ENCODE measurements around the gene NNMT.

NNMT gene

DNA sequence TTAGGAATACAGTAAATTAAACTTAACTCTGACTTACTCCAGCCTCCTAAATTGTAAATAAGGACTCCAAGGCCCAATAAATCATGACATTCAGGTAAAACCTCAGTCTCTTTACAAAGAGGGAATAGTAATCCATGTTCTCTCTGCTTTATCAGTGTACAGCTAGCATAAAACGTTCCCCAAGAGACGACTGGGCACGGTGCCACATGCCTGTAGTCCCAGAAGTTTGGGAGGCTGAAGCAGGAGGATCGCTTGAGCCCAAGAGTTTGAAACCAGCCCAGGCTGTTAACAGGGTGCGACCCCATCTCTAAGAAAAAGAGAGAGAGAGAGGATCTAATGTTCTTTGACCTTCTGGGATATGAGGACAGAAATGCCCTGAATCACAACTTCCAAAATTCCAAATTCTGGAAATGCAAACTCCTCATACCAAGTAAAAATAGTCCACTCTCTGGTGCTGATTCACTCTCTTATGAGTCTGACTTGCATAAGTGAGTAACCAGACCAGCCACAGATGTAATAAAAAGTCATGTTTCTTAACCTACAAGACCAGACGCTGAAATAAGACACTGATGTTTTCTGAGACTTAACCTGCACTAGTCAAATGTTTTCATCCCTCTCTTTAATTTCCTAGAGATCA lies 25.5 kb downstream of the NNMT start:
- no peak for TF ChIP-seq FOXP2 (optimal IDR thresholded peaks at IDR 0.05; ENCODE audit: borderline replicate concordance, extremely low read depth, extremely low read length, insufficient read depth)
- TF ChIP-seq POLR2AphosphoS5 (IDR thresholded peaks at IDR 0.05; ENCODE audit: low read depth, low read length), result no peak

DNA sequence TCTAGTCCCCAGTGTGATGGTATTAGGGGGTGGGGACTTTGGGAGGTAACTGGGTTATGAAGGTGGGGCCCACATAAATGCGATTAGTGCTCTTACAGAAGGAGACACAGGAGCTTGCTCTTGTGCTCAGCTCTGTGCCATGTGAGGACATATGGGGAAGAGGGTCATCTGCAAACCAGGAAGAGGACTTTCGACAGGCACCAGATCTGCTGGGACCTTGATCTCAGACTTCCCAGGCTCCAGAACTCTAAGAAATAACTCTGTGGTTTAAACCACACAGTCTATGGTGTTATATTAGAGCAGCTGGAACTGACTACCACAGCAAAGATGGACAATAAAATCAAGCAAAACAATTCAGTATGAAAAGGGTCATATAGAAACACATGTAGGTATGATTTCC lies 26.7 kb downstream of the NNMT start:
- TF ChIP-seq POLR2AphosphoS5 (IDR thresholded peaks at IDR 0.05; ENCODE audit: low read depth, low read length) (no peak), TAF1 (IDR thresholded peaks at IDR 0.05; ENCODE audit: borderline replicate concordance, insufficient read depth, low read length) (no peak), FOXP2 (optimal IDR thresholded peaks at IDR 0.05; ENCODE audit: borderline replicate concordance, extremely low read depth, extremely low read length, insufficient read depth) (no peak), SIN3A (IDR thresholded peaks at IDR 0.05; ENCODE audit: borderline replicate concordance, insufficient read depth, low read length) (no peak)
- TF ChIP-seq, protein P1, sequence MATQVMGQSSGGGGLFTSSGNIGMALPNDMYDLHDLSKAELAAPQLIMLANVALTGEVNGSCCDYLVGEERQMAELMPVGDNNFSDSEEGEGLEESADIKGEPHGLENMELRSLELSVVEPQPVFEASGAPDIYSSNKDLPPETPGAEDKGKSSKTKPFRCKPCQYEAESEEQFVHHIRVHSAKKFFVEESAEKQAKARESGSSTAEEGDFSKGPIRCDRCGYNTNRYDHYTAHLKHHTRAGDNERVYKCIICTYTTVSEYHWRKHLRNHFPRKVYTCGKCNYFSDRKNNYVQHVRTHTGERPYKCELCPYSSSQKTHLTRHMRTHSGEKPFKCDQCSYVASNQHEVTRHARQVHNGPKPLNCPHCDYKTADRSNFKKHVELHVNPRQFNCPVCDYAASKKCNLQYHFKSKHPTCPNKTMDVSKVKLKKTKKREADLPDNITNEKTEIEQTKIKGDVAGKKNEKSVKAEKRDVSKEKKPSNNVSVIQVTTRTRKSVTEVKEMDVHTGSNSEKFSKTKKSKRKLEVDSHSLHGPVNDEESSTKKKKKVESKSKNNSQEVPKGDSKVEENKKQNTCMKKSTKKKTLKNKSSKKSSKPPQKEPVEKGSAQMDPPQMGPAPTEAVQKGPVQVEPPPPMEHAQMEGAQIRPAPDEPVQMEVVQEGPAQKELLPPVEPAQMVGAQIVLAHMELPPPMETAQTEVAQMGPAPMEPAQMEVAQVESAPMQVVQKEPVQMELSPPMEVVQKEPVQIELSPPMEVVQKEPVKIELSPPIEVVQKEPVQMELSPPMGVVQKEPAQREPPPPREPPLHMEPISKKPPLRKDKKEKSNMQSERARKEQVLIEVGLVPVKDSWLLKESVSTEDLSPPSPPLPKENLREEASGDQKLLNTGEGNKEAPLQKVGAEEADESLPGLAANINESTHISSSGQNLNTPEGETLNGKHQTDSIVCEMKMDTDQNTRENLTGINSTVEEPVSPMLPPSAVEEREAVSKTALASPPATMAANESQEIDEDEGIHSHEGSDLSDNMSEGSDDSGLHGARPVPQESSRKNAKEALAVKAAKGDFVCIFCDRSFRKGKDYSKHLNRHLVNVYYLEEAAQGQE (IDR thresholded peaks at IDR 0.05; ENCODE audit: insufficient read depth in 1 of 2, low read depth in 2 of 2, low read length in 2 of 2), result no peak

DNA sequence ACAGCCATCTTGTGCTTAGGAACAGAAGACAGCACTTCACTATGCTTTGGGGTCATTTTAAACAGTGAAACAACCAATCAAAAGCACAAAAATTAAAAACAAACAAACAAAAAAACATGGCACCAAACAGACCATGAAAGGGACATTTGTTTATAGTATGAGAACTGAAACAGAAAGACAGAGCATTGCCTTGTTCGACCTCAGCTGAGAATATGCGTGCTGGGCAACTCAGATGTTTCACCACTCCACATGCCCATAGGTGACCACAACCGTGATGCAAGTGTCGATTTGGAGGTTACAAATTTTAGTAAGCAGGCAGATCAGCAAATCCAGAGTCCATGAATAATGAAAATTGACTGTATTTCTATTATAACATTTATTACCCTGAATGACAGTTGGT lies 30.0 kb downstream of the NNMT start:
- TF ChIP-seq, protein P1 (IDR thresholded peaks at IDR 0.05; ENCODE audit: insufficient read depth in 1 of 2, low read depth in 2 of 2, low read length in 2 of 2), result no peak
- no peak for TF ChIP-seq TAF1 (IDR thresholded peaks at IDR 0.05; ENCODE audit: borderline replicate concordance, insufficient read depth, low read length)
- no peak for TF ChIP-seq SIN3A (IDR thresholded peaks at IDR 0.05; ENCODE audit: borderline replicate concordance, insufficient read depth, low read length)
- TF ChIP-seq FOXP2 (optimal IDR thresholded peaks at IDR 0.05; ENCODE audit: borderline replicate concordance, extremely low read depth, extremely low read length, insufficient read depth), result no peak
- no peak for TF ChIP-seq POLR2AphosphoS5 (IDR thresholded peaks at IDR 0.05; ENCODE audit: low read depth, low read length)

DNA sequence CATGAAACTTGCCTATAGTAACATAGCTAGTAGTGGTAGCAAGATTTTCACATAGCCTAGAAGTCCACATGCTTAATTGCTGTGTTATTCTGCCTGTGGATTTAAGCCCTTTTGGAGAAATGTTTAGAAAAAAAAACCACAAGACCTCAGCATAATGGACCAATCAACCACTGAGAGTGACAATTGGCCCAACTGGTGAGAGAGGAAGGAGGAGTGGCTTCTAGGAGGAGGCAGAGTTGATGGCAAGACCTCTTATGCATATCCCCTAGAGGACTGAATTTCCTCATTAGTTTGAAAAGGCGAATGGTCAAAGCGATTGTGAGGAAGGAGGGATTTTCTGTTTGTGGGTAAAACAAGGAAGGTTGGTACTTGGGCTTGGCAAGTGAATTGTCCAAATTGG lies 30.6 kb downstream of the NNMT start:
- TF ChIP-seq FOXP2 (optimal IDR thresholded peaks at IDR 0.05; ENCODE audit: borderline replicate concordance, extremely low read depth, extremely low read length, insufficient read depth), result no peak
- TF ChIP-seq POLR2AphosphoS5 (IDR thresholded peaks at IDR 0.05; ENCODE audit: low read depth, low read length), result no peak
- TF ChIP-seq SIN3A (IDR thresholded peaks at IDR 0.05; ENCODE audit: borderline replicate concordance, insufficient read depth, low read length), result no peak
- TF ChIP-seq, protein P1 (IDR thresholded peaks at IDR 0.05; ENCODE audit: insufficient read depth in 1 of 2, low read depth in 2 of 2, low read length in 2 of 2), result no peak
- no peak for TF ChIP-seq TAF1 (IDR thresholded peaks at IDR 0.05; ENCODE audit: borderline replicate concordance, insufficient read depth, low read length)

DNA sequence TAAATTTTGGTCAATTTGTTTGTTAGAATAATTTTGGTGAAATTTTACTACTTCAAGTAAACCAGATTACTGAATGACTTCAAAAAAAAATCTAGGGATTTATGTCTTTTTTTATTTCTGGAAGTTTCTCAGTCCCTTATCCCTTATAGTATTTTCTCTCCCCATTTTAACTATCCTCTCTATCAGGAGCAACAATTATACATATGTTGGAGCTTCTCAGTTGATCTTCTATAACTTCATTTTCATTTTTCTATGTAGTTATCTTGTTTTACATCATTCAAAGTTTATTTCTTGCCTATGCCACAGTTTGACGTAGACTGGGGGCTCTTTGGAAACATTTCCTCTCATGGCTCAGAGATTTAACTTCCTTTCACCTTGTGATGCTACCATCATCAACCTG lies 34.2 kb downstream of the NNMT start:
- TF ChIP-seq, protein P1 (IDR thresholded peaks at IDR 0.05; ENCODE audit: insufficient read depth in 1 of 2, low read depth in 2 of 2, low read length in 2 of 2), result no peak
- TF ChIP-seq POLR2AphosphoS5 (IDR thresholded peaks at IDR 0.05; ENCODE audit: low read depth, low read length) (no peak), FOXP2 (optimal IDR thresholded peaks at IDR 0.05; ENCODE audit: borderline replicate concordance, extremely low read depth, extremely low read length, insufficient read depth) (no peak)

All from PFSK-1 (cell line).